ENCODE measurements around the gene ZNF532.

ZNF532 gene

DNA sequence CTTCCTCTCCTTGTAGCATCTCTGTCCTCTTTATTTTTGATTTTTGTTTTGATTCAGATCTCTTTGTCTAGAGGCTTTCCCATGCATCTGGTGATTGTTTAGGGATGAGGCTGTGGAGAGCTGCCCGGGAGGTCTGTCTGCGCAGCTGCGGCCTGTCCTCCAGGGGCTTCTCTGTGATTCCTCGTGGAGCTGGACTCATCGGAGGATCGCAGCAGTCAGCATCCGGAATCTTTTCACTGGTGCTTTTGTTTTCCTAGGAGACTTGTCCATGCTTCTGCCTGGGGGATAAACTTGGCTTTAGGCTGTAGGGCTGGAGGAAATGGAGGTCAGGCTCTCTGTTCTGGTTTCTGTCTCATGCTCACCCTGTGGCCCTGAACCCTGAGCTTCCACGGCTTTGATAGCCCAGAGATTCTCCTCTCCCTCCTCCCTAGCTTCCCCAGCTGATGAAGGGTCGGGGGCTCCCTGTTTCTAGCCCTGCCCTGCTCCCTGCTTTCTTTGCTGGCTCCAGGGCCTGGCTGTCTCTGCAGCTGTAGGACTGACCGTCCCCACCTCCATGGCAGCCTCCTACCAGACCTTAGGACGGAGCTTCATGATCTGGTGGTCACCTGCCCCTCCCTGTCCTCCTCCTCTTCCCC lies 35.5 kb downstream of the ZNF532 start:
- ATAC-seq: no peak
- TF ChIP-seq OSR1 (CRISPR knock-in tag; IDR thresholded peaks at IDR 0.05) (no peak), ESRRG (CRISPR knock-in tag; IDR thresholded peaks at IDR 0.05) (no peak), ZNF8 (CRISPR knock-in tag; IDR thresholded peaks at IDR 0.05) (no peak), CSDC2 (CRISPR knock-in tag; IDR thresholded peaks at IDR 0.05) (no peak), TOX (CRISPR knock-in tag; IDR thresholded peaks at IDR 0.05; ENCODE audit: borderline replicate concordance) (no peak)

DNA sequence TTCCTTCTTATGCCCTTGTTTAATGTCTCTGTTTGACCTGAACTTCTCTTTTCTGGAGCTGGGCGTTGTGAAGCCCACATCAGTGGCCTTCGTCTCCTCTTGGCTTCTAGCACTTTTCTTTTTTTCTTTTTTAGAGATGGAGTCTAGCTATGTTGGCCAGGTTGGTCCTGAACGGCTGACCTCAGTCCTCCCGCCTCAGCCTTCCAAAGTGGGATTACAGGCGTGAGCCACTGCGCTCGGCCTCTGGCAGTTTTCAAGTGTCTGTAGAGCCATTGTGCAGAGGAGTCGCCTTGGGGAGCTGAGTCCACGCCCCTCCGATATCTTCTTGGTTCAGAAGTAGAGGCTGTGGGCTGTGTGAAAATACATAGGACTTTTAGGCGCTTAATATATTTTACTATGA lies 36.5 kb downstream of the ZNF532 start:
- no peak for TF ChIP-seq ZNF8 (CRISPR knock-in tag; IDR thresholded peaks at IDR 0.05)
- no peak for ATAC-seq

DNA sequence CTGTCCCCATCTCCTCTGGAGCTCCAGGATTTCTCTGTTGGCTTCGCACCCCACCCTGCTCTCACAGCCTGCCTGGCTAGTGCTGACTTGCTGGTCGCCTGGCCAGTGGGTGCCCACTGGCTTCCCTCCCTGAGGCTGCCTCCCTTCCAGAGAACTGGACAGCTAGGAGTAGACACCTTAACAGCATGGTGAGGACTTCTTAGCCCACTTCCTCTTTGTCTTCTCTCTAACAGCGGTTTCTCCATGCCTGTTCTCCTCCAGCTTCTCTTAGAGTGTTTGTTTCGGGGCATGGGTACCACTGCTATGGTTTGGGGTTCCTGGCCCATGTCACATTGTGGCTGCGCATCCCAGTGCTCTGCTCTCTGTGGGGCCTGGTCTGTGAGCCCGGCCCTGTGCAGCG lies 37.1 kb downstream of the ZNF532 start:
- TF ChIP-seq ZNF8 (CRISPR knock-in tag; IDR thresholded peaks at IDR 0.05) (no peak), ISL1 (CRISPR knock-in tag; IDR thresholded peaks at IDR 0.05) (no peak), TCF4 (CRISPR knock-in tag; IDR thresholded peaks at IDR 0.05; ENCODE audit: borderline replicate concordance) (no peak), ESRRG (CRISPR knock-in tag; IDR thresholded peaks at IDR 0.05) (no peak), PPARA (CRISPR knock-in tag; IDR thresholded peaks at IDR 0.05; ENCODE audit: borderline replicate concordance) (no peak), ZC3H10 (CRISPR knock-in tag; IDR thresholded peaks at IDR 0.05) (no peak), ARNTL (CRISPR knock-in tag; IDR thresholded peaks at IDR 0.05; ENCODE audit: borderline replicate concordance, low read depth) (no peak), BACH2 (CRISPR knock-in tag; IDR thresholded peaks at IDR 0.05; ENCODE audit: borderline replicate concordance) (no peak), ZNF70 (CRISPR knock-in tag; IDR thresholded peaks at IDR 0.05) (no peak), ZFP30 (CRISPR knock-in tag; IDR thresholded peaks at IDR 0.05) (no peak), GLIS3 (CRISPR knock-in tag; IDR thresholded peaks at IDR 0.05) (no peak), RARB (CRISPR knock-in tag; IDR thresholded peaks at IDR 0.05) (no peak), SNAI2 (CRISPR knock-in tag; IDR thresholded peaks at IDR 0.05) (no peak)
- TF ChIP-seq, protein P1, sequence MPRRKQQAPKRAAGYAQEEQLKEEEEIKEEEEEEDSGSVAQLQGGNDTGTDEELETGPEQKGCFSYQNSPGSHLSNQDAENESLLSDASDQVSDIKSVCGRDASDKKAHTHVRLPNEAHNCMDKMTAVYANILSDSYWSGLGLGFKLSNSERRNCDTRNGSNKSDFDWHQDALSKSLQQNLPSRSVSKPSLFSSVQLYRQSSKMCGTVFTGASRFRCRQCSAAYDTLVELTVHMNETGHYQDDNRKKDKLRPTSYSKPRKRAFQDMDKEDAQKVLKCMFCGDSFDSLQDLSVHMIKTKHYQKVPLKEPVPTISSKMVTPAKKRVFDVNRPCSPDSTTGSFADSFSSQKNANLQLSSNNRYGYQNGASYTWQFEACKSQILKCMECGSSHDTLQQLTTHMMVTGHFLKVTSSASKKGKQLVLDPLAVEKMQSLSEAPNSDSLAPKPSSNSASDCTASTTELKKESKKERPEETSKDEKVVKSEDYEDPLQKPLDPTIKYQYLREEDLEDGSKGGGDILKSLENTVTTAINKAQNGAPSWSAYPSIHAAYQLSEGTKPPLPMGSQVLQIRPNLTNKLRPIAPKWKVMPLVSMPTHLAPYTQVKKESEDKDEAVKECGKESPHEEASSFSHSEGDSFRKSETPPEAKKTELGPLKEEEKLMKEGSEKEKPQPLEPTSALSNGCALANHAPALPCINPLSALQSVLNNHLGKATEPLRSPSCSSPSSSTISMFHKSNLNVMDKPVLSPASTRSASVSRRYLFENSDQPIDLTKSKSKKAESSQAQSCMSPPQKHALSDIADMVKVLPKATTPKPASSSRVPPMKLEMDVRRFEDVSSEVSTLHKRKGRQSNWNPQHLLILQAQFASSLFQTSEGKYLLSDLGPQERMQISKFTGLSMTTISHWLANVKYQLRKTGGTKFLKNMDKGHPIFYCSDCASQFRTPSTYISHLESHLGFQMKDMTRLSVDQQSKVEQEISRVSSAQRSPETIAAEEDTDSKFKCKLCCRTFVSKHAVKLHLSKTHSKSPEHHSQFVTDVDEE (CRISPR knock-in tag; IDR thresholded peaks at IDR 0.05): no peak
- TF ChIP-seq, protein P2, sequence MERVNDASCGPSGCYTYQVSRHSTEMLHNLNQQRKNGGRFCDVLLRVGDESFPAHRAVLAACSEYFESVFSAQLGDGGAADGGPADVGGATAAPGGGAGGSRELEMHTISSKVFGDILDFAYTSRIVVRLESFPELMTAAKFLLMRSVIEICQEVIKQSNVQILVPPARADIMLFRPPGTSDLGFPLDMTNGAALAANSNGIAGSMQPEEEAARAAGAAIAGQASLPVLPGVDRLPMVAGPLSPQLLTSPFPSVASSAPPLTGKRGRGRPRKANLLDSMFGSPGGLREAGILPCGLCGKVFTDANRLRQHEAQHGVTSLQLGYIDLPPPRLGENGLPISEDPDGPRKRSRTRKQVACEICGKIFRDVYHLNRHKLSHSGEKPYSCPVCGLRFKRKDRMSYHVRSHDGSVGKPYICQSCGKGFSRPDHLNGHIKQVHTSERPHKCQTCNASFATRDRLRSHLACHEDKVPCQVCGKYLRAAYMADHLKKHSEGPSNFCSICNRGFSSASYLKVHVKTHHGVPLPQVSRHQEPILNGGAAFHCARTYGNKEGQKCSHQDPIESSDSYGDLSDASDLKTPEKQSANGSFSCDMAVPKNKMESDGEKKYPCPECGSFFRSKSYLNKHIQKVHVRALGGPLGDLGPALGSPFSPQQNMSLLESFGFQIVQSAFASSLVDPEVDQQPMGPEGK (CRISPR knock-in tag; IDR thresholded peaks at IDR 0.05; ENCODE audit: borderline replicate concordance): no peak
- TF ChIP-seq, protein P3, sequence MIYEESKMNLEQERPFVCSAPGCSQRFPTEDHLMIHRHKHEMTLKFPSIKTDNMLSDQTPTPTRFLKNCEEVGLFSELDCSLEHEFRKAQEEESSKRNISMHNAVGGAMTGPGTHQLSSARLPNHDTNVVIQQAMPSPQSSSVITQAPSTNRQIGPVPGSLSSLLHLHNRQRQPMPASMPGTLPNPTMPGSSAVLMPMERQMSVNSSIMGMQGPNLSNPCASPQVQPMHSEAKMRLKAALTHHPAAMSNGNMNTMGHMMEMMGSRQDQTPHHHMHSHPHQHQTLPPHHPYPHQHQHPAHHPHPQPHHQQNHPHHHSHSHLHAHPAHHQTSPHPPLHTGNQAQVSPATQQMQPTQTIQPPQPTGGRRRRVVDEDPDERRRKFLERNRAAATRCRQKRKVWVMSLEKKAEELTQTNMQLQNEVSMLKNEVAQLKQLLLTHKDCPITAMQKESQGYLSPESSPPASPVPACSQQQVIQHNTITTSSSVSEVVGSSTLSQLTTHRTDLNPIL (CRISPR knock-in tag; IDR thresholded peaks at IDR 0.05; ENCODE audit: low read depth): no peak
- TF ChIP-seq, protein P4, sequence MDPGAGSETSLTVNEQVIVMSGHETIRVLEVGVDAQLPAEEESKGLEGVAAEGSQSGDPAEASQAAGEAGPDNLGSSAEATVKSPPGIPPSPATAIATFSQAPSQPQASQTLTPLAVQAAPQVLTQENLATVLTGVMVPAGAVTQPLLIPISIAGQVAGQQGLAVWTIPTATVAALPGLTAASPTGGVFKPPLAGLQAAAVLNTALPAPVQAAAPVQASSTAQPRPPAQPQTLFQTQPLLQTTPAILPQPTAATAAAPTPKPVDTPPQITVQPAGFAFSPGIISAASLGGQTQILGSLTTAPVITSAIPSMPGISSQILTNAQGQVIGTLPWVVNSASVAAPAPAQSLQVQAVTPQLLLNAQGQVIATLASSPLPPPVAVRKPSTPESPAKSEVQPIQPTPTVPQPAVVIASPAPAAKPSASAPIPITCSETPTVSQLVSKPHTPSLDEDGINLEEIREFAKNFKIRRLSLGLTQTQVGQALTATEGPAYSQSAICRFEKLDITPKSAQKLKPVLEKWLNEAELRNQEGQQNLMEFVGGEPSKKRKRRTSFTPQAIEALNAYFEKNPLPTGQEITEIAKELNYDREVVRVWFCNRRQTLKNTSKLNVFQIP (CRISPR knock-in tag; IDR thresholded peaks at IDR 0.05; ENCODE audit: borderline replicate concordance, low read depth): no peak
- ATAC-seq: no peak

DNA sequence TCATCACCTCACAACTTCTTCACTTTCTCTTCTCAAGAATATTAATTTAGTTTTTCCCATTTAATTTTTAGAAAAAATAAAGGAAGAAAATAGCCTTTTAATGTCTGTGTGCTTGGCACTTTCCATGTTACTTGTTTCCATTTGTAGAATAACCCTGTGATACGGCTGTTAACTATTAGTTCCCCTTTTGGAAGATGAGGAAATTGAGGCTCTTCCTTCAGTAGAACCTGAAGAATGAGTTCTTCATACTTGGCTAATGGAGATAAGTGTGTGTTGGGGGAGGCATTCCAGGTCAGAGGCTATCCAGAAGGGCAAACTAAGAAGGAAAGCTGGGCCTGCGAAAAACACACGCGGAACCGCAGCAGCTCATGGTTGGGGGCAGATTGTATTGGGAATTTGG lies 38.3 kb downstream of the ZNF532 start:
- ATAC-seq: no peak
- TF ChIP-seq BACH2 (CRISPR knock-in tag; IDR thresholded peaks at IDR 0.05; ENCODE audit: borderline replicate concordance): no peak
- no peak for TF ChIP-seq TOX (CRISPR knock-in tag; IDR thresholded peaks at IDR 0.05; ENCODE audit: borderline replicate concordance)
- TF ChIP-seq ZFP30 (CRISPR knock-in tag; IDR thresholded peaks at IDR 0.05): no peak
- TF ChIP-seq CSDC2 (CRISPR knock-in tag; IDR thresholded peaks at IDR 0.05): no peak
- TF ChIP-seq, protein P1 (CRISPR knock-in tag; IDR thresholded peaks at IDR 0.05): no peak
- TF ChIP-seq PPARA (CRISPR knock-in tag; IDR thresholded peaks at IDR 0.05; ENCODE audit: borderline replicate concordance): no peak
- no peak for TF ChIP-seq SNAI2 (CRISPR knock-in tag; IDR thresholded peaks at IDR 0.05)
- TF ChIP-seq, protein P3 (CRISPR knock-in tag; IDR thresholded peaks at IDR 0.05; ENCODE audit: low read depth): no peak
- TF ChIP-seq ESRRG (CRISPR knock-in tag; IDR thresholded peaks at IDR 0.05): no peak
- no peak for TF ChIP-seq ZNF70 (CRISPR knock-in tag; IDR thresholded peaks at IDR 0.05)
- TF ChIP-seq, protein P4 (CRISPR knock-in tag; IDR thresholded peaks at IDR 0.05; ENCODE audit: borderline replicate concordance, low read depth): no peak
- no peak for TF ChIP-seq ZNF565 (CRISPR knock-in tag; conservative IDR thresholded peaks at IDR 0.05; ENCODE audit: low read depth)
- TF ChIP-seq TCF4 (CRISPR knock-in tag; IDR thresholded peaks at IDR 0.05; ENCODE audit: borderline replicate concordance): no peak
- TF ChIP-seq GLIS3 (CRISPR knock-in tag; IDR thresholded peaks at IDR 0.05): no peak

Data from SK-N-SH treated with all-trans-retinoic acid at 6 μM for 48 hours (cell line).